Natural killer cell (primary cell): ENCODE measurements around the gene BRD2. TPM values are rescaled to one million over a fixed set of nuclear protein-coding genes. Genes with fewer than 3 reads are reported as not detected.

Experiments
- ATAC-seq, 3 donors: fragments of 150-1000 bp in 2 of 3; fragments of 200-7000 bp in 1 of 3; cut with Tn5 transposase; 1 replicate in 1 of 3; 2 replicates in 2 of 3; pipeline ENCODE4 v1.10.0; 2021; ENCODE audit warnings: mild to moderate bottlenecking in 2 of 3, moderate library complexity in 2 of 3
- DNase-seq, 2 donors: peaks; one replicate each; pipeline versions ENCODE4 v3.0.0 to v3.0.0-alpha.2; 2013 to 2021; ENCODE audit warnings: mixed read lengths in 1 of 2
- H3K27ac ChIP-seq: one replicate; pipeline ENCODE4 v1.5.1; 2013; ENCODE audit warnings: mild to moderate bottlenecking, low read length
- H3K27me3 ChIP-seq: one replicate; pipeline ENCODE4 v1.6.1; 2013; ENCODE audit warnings: low read length; ENCODE audit not compliant: control insufficient read depth, insufficient read depth
- H3K36me3 ChIP-seq: one replicate; pipeline ENCODE4 v1.6.1; 2013; ENCODE audit warnings: low read length; ENCODE audit not compliant: control insufficient read depth, insufficient read depth
- H3K4me1 ChIP-seq: one replicate; pipeline ENCODE4 v1.6.1; 2013; ENCODE audit warnings: low read length; ENCODE audit not compliant: control insufficient read depth, insufficient read depth
- H3K4me3 ChIP-seq: one replicate; pipeline ENCODE4 v1.5.1; 2013; ENCODE audit warnings: low read length
- H3K9me3 ChIP-seq: one replicate; pipeline ENCODE4 v1.6.1; 2013; ENCODE audit warnings: low read length; ENCODE audit not compliant: control insufficient read depth, insufficient read depth
- H3K27ac Mint-ChIP-seq, 2 donors: one replicate each; pipeline ENCODE4 v1.8.0; 2022; ENCODE audit warnings: mild to moderate bottlenecking in 2 of 2, mixed read lengths in 2 of 2, moderate library complexity in 1 of 2
- H3K27me3 Mint-ChIP-seq, 2 donors: one replicate each; pipeline ENCODE4 v1.8.0; 2022; ENCODE audit warnings: low read depth in 2 of 2, mixed read lengths in 2 of 2
- H3K36me3 Mint-ChIP-seq: one replicate; pipeline ENCODE4 v1.8.0; 2022; ENCODE audit warnings: mixed read lengths
- H3K4me1 Mint-ChIP-seq, 2 donors: one replicate each; pipeline ENCODE4 v1.8.0; 2022; ENCODE audit warnings: mixed read lengths in 2 of 2
- H3K4me3 Mint-ChIP-seq: one replicate; pipeline ENCODE4 v1.8.0; 2022; ENCODE audit warnings: mild to moderate bottlenecking, moderate library complexity, mixed read lengths
- H3K9me3 Mint-ChIP-seq, 2 donors: one replicate each; pipeline ENCODE4 v1.8.0; 2022; ENCODE audit warnings: mixed read lengths in 2 of 2
- CTCF ChIP-seq: fragments of 200-600 bp; IDR thresholded peaks from one replicate; pipeline ENCODE4 v1.8.0; 2022; ENCODE audit warnings: antibody characterized with exemption
- WGBS: methylation state at CpG from one replicate; pipeline ENCODE4 v1.1.7; 2013; ENCODE audit warnings: missing lambda C conversion rate; ENCODE audit not compliant: insufficient coverage; 5-methylcytosine and 5-hydroxymethylcytosine counted together
- intact Hi-C: fragments of 100-400 bp; cut with micrococcal nuclease; formaldehyde crosslinking; loops from one replicate; pipeline ENCODE4 v1.14.2; 2022
- total RNA-seq, 4 donors: library from RNA; stranded (reverse); fragments of 120-200 nt in 1 of 4; gene quantifications; one replicate each; pipeline versions ENCODE4 v1.2.3 to v1.2.4, GENCODE V29; 2013 to 2022

The BRD2 gene
- 100 to 1,000 TPM; 653 to 886 (median 714) TPM for total RNA-seq
- 328 TPM for total RNA-seq (2013)

- H3K36me3 Mint-ChIP-seq, result peaks cover 4% of the 10 kb centered on the region
- H3K4me3 Mint-ChIP-seq, result peak within 1 kb of the TSS; percentile 96
- Histone ChIP-seq H3K36me3 (peaks cover 7% of the 10 kb centered on the region), H3K27me3 (no peaks in the 10 kb centered on the region), H3K9me3 (no peaks in the 10 kb centered on the region), H3K4me3 (peak within 1 kb of the TSS; percentile 78), H3K27ac (peak within 1 kb of the TSS; percentile 92), H3K4me1 (peaks cover 27% of the 10 kb centered on the region)
- under 1% methylated on average over 62 of the region's 62 CpGs for WGBS
- peaks cover 56 to 66% of the 10 kb centered on the region in 2 donors for H3K4me1 Mint-ChIP-seq
- ATAC-seq, result peak; percentile 44 to 67 (median 52)
- peak within 1 kb of the TSS; percentile 91 to 97 for H3K27ac Mint-ChIP-seq
- intact Hi-C loops, result loop anchor here (1.0 kb wide), 1 partner anchor 15 kb away; the partner anchor contains the start of gene HLA-DMA
- no peaks in the 10 kb centered on the region for H3K27me3 Mint-ChIP-seq
- H3K9me3 Mint-ChIP-seq, result no peaks in the 10 kb centered on the region
- TF ChIP-seq CTCF, result no peak
- peak; percentile 95 to 99 for DNase-seq
These were observed at the start of gene BRD2 for GRCh38 chr6:32968093-32968866. Gene BRD2, plus strand, starts transcription at chr6:32968594. Its CDS starts 4,305 bp downstream, at chr6:32972899.

GRCh38 chr6:32920715-32921114 is 47.7 kb upstream of the BRD2 start:
- Mint-ChIP-seq H3K4me1 (no peaks in the 10 kb centered on the region), H3K27me3 (peaks cover 4% of the 10 kb centered on the region in 2 donors), H3K27ac (no peak overlapping the region), H3K4me3 (no peak overlapping the region), H3K9me3 (no peaks in the 10 kb centered on the region), H3K36me3 (no peaks in the 10 kb centered on the region)
- Histone ChIP-seq H3K36me3 (no peaks in the 10 kb centered on the region), H3K4me3 (no peak overlapping the region), H3K27ac (no peak overlapping the region), H3K27me3 (no peaks in the 10 kb centered on the region), H3K4me1 (no peaks in the 10 kb centered on the region), H3K9me3 (no peaks in the 10 kb centered on the region)
- no peak for TF ChIP-seq CTCF
- DNase-seq (no peak), ATAC-seq (no peak)
- no CpG with 5 or more reads among the region's 2 CpGs for WGBS
- intact Hi-C loops, result no loop called here

GRCh38 chr6:32922083-32922482 is 46.3 kb upstream of the BRD2 start:
- 71% methylated on average over 1 of the region's 2 CpGs for WGBS
- H3K4me3 Mint-ChIP-seq, result no peak overlapping the region

More at GRCh38 chr6:32922083-32922482, 46.3 kb upstream of the BRD2 start:
- Mint-ChIP-seq H3K36me3 (no peaks in the 10 kb centered on the region), H3K4me1 (no peaks in the 10 kb centered on the region), H3K27me3 (peaks cover 4 to 7% of the 10 kb centered on the region in 2 donors), H3K9me3 (no peaks in the 10 kb centered on the region), H3K27ac (no peak overlapping the region)
- TF ChIP-seq CTCF, result no peak
- Histone ChIP-seq H3K4me1 (no peaks in the 10 kb centered on the region), H3K36me3 (no peaks in the 10 kb centered on the region), H3K27me3 (no peaks in the 10 kb centered on the region), H3K9me3 (no peaks in the 10 kb centered on the region), H3K27ac (no peak overlapping the region), H3K4me3 (no peak overlapping the region)
- intact Hi-C loops, result no loop called here
- DNase-seq, result no peak
- no peak for ATAC-seq
